GM23338 (cell line): ENCODE data around the gene IDH3B.

Experiments
- CREB1 ChIP-seq: fragments of 250-450 bp; sonication (Bioruptor Pico); IDR thresholded peaks from 2 replicates; pipeline ENCODE4 v1.5.0; 2020; ENCODE audit warnings: low read depth, mild to moderate bottlenecking, moderate library complexity
- CTCF ChIP-seq, 2 experiments: fragments of 200-600 bp in 1 of 2; sonication (generic) in 1 of 2; conservative IDR thresholded peaks; 2 replicates each; pipeline versions ENCODE4 v1.5.1 to v1.6.1; 2016 to 2017; ENCODE audit warnings: antibody characterized with exemption in 2 of 2, low read depth in 2 of 2, mild to moderate bottlenecking in 2 of 2, moderate library complexity in 1 of 2
- ETS1 ChIP-seq: IDR thresholded peaks from 2 replicates; pipeline ENCODE4 v1.6.1; 2016; ENCODE audit warnings: antibody characterized with exemption
- EZH2 ChIP-seq: fragments of 200-600 bp; sonication (generic); IDR thresholded peaks from one replicate; pipeline ENCODE4 v1.8.0; 2017; ENCODE audit warnings: antibody characterized with exemption, mild to moderate bottlenecking, low read depth; ENCODE audit not compliant: unreplicated experiment
- EZH2phosphoT487 ChIP-seq: fragments of 200-600 bp; sonication (generic); IDR thresholded peaks from one replicate; pipeline ENCODE4 v1.8.1; 2018; ENCODE audit warnings: antibody characterized with exemption; ENCODE audit not compliant: unreplicated experiment
- JUNB ChIP-seq: IDR thresholded peaks from one replicate; pipeline ENCODE4 v1.6.1; 2016; ENCODE audit warnings: antibody characterized with exemption; ENCODE audit not compliant: unreplicated experiment
- NANOG ChIP-seq: IDR thresholded peaks from 2 replicates; pipeline ENCODE4 v1.6.1; 2016; ENCODE audit warnings: antibody characterized with exemption, borderline replicate concordance
- POLR2AphosphoS5 ChIP-seq: IDR thresholded peaks from 2 replicates; pipeline ENCODE4 v1.6.1; 2016; ENCODE audit warnings: antibody characterized with exemption, low read depth
- REST ChIP-seq: IDR thresholded peaks from one replicate; pipeline ENCODE4 v1.6.1; 2018; ENCODE audit warnings: antibody characterized with exemption; ENCODE audit not compliant: unreplicated experiment
- STAT1 ChIP-seq: IDR thresholded peaks from one replicate; pipeline ENCODE4 v1.6.1; 2016; ENCODE audit warnings: antibody characterized with exemption; ENCODE audit not compliant: unreplicated experiment
- ZNF114 ChIP-seq: fragments of 250-450 bp; sonication (Bioruptor Pico); IDR thresholded peaks from 2 replicates; pipeline ENCODE4 v1.5.0; 2020; ENCODE audit warnings: mild to moderate bottlenecking, moderate library complexity
- ZNF331 ChIP-seq: fragments of 250-450 bp; sonication (Bioruptor Pico); IDR thresholded peaks from 2 replicates; pipeline ENCODE4 v1.5.0; 2020; ENCODE audit warnings: low read depth, mild to moderate bottlenecking, moderate library complexity
- ZNF462 ChIP-seq: fragments of 250-450 bp; sonication (Bioruptor Pico); IDR thresholded peaks from 2 replicates; pipeline ENCODE4 v1.5.0; 2020; ENCODE audit warnings: mild to moderate bottlenecking, moderate library complexity

GRCh38 chr20:2690213-2690612 is 26.2 kb upstream of the IDH3B start:
- no peak for TF ChIP-seq CTCF (conservative IDR thresholded peaks at IDR 0.05; ENCODE audit: low read depth in 2 of 2)
- no peak for TF ChIP-seq REST
- no peak for TF ChIP-seq EZH2phosphoT487
- no peak for TF ChIP-seq EZH2
- no peak for TF ChIP-seq POLR2AphosphoS5
- no peak for TF ChIP-seq JUNB
- no peak for TF ChIP-seq ZNF114
- TF ChIP-seq NANOG, result no peak
- no peak for TF ChIP-seq ETS1
- TF ChIP-seq ZNF331 (CRISPR knock-in tag), result no peak
- TF ChIP-seq CREB1, result no peak
- no peak for TF ChIP-seq ZNF462 (CRISPR knock-in tag)
- no peak for TF ChIP-seq STAT1
